Esophagus squamous epithelium (tissue), 5 donors: ENCODE data around the gene PEX3. TPM values are rescaled to one million over a fixed set of nuclear protein-coding genes. Genes with fewer than 3 reads are reported as not detected.
A peak's percentile ranks its signal among the peaks of the same experiment; 100 is the strongest.

Experiments
- DNase-seq: peaks from one replicate; lab custom pipeline; 2025; lab: John Stamatoyannopoulos, UW
- H3K27ac ChIP-seq, 4 donors: fragments of 200-600 bp; sonication (generic); one replicate each; pipeline ENCODE4 v1.5.1; 2016 to 2019; ENCODE audit warnings: mild to moderate bottlenecking in 1 of 4
- H3K27me3 ChIP-seq, 4 donors: fragments of 200-600 bp; sonication (generic); 1 replicate in 3 of 4; 2 replicates in 1 of 4; pipeline versions ENCODE4 v1.5.1 to v1.6.0; 2017 to 2021; ENCODE audit warnings: antibody characterized with exemption in 1 of 4
- H3K36me3 ChIP-seq, 3 donors: fragments of 200-600 bp; sonication (generic); one replicate each; pipeline ENCODE4 v1.5.1; 2016 to 2019
- H3K4me1 ChIP-seq, 3 donors: fragments of 200-600 bp; sonication (generic); one replicate each; pipeline ENCODE4 v1.5.1; 2017 to 2019
- H3K4me3 ChIP-seq, 4 donors: fragments of 200-600 bp; sonication (generic); 1 replicate in 3 of 4; 2 replicates in 1 of 4; pipeline ENCODE4 v1.5.1; 2016 to 2019; ENCODE audit warnings: mild to moderate bottlenecking in 2 of 4, moderate library complexity in 1 of 4
- H3K9me3 ChIP-seq, 3 donors: fragments of 200-600 bp; sonication (generic); one replicate each; pipeline ENCODE4 v1.5.1; 2016 to 2019
- POLR2A ChIP-seq, 4 donors: fragments of 450-650 bp; IDR thresholded peaks; one replicate each; pipeline ENCODE4 v1.6.1; 2017; ENCODE audit warnings: antibody characterized with exemption in 4 of 4, mild to moderate bottlenecking in 4 of 4, moderate library complexity in 3 of 4
- whole genome bisulfite sequencing, 2 donors: methylation state at CpG; one replicate each; pipeline ENCODE4 v1.1.5; 2018; 5-methylcytosine and 5-hydroxymethylcytosine counted together
- intact Hi-C: fragments of 100-400 bp; cut with DNase I; formaldehyde crosslinking; loops from one replicate; pipeline ENCODE4 v1.15.0; 2022
- total RNA-seq, 4 donors: library from RNA; depleted of rRNA; stranded (reverse); fragments of >200 nt; gene quantifications; one replicate each; pipeline ENCODE4 v1.1.0, GENCODE V29; 2016
- TF ChIP-seq, protein P1 (sequence below), 6 experiments: fragments of 450-650 bp in 4 of 6; fragments of 200-600 bp in 2 of 6; sonication (generic) in 2 of 6; IDR thresholded peaks; one replicate each; pipeline ENCODE4 v1.5.1; 2016 to 2019; ENCODE audit warnings: antibody characterized with exemption in 6 of 6, mild to moderate bottlenecking in 4 of 6, moderate library complexity in 4 of 6
- donor health status: DM: yes; HTN: yes; CAD: no.

Gene PEX3
- total RNA-seq, 4 donors from 2014 or later = 17.6 to 27.9 (median 22.3) TPM

DNA sequence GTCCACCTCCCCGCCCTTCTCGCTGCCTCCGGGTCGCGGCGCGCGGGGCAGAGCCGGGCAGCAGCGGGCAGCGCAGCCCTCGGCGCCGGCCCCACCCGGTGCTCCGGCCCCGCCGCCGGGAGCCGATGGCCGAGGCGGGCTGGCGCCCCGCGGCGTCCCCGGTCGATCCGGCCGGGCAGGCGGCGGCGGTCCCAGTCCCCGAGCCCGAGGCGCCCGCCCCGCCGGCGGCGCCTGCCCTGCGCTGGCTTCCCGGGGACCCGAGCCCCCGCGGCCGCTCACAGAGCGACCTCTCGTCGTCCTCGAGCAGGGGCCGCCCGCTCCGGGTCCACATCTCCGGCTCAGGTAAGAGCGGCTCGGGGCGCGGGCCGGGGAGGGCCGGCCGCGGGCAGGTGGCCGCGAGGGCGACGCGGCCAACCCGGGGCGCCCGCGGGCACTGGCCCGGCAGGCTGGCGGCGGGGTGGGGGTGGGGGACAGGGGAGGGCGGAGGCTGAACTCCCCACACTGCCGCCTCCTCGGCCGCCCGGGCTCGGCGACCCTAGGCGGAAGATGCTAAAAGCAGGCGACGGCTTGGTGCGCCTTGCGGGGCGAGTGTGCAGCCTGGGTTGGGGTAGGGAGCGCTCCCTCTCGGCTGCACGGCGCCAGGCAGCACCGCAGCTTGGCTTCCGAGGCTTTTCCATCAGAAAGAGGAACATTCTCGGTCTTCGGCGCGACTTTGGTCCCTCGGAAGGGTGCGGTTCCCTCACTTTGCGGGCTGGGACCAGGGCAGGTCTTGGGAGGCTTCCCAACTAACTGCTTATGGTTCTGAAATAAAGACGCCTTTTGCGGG lies 86.5 kb downstream of the PEX3 start:
- Histone ChIP-seq H3K27me3 (no peaks in the 10 kb centered on the region), H3K36me3 (no peaks in the 10 kb centered on the region), H3K27ac (peak overlapping the region; percentile 80 to 89 (median 86)), H3K4me1 (peaks cover 9 to 30% (median 11%) of the 10 kb centered on the region in 3 donors), H3K4me3 (peak overlapping the region; percentile 54 to 82 (median 62)), H3K9me3 (no peaks in the 10 kb centered on the region)
- intact Hi-C loops = no loop called here
- TF ChIP-seq, protein P1, sequence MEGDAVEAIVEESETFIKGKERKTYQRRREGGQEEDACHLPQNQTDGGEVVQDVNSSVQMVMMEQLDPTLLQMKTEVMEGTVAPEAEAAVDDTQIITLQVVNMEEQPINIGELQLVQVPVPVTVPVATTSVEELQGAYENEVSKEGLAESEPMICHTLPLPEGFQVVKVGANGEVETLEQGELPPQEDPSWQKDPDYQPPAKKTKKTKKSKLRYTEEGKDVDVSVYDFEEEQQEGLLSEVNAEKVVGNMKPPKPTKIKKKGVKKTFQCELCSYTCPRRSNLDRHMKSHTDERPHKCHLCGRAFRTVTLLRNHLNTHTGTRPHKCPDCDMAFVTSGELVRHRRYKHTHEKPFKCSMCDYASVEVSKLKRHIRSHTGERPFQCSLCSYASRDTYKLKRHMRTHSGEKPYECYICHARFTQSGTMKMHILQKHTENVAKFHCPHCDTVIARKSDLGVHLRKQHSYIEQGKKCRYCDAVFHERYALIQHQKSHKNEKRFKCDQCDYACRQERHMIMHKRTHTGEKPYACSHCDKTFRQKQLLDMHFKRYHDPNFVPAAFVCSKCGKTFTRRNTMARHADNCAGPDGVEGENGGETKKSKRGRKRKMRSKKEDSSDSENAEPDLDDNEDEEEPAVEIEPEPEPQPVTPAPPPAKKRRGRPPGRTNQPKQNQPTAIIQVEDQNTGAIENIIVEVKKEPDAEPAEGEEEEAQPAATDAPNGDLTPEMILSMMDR (IDR thresholded peaks at IDR 0.05) = peak in 3 of 6 experiments; percentile 29 to 46 (median 31)
- no peak for TF ChIP-seq POLR2A (IDR thresholded peaks at IDR 0.05)
- WGBS, 2 donors = 0% methylated on average over 2 of the region's 103 CpGs
- DNase-seq = no peak

DNA sequence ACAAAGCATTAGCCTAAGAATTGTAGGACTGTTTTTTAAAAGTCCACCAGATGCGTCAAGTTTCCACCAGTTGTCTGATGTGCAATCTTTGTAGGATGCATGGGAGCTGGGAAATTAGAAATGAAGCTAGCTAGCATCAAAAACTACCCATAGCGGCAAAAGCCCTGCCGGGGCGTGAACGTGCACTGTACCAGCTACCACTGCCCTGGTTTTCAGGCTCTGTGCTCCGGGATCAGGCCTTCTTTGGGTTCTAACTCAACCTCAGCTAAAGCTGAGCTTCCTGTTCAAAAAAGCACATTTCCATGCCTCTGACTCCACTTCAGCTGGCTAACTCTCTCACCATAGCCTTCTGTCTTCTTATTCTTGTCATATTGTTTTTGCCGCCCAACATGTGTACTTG lies 87.8 kb downstream of the PEX3 start:
- WGBS, 2 donors = 85 to 94% methylated on average over 7 of the region's 7 CpGs
- intact Hi-C loops = no loop called here
- DNase-seq = no peak

DNA sequence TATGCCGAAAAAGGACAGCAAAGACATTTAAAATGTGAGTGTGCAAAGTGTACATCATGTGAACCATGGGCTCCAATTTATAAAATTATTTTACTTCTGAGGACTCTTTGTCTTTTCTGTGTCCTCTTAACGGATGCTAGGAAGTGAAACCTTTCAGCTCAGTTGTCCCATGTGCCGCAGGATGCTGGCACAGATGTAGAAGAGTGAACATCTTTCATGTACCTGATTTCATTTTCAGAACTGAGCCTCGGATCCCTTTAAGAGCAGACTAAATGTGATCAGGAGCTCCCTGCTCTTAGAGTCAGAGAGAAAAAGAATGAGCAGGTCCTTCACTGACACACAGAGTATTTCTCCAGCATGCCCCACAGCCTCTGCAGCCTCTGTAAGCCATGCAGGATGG lies 88.5 kb downstream of the PEX3 start:
- Histone ChIP-seq H3K27me3 (no peaks in the 10 kb centered on the region), H3K9me3 (no peaks in the 10 kb centered on the region), H3K27ac (no peak overlapping the region), H3K4me1 (peaks cover 9 to 30% (median 11%) of the 10 kb centered on the region in 3 donors), H3K4me3 (no peak overlapping the region), H3K36me3 (no peaks in the 10 kb centered on the region)
- DNase-seq = no peak
- intact Hi-C loops = no loop called here
- 87 to 88% methylated on average over 4 of the region's 4 CpGs for WGBS, 2 donors
- TF ChIP-seq, protein P1 (IDR thresholded peaks at IDR 0.05) = no peak
- no peak for TF ChIP-seq POLR2A (IDR thresholded peaks at IDR 0.05)

More for the DNA sequence above, 87.8 kb downstream of the PEX3 start:
- Histone ChIP-seq H3K9me3 (no peaks in the 10 kb centered on the region), H3K4me1 (peaks cover 9 to 30% (median 11%) of the 10 kb centered on the region in 3 donors), H3K4me3 (peak overlapping the region in 1 of 4 donors; percentile 82), H3K36me3 (no peaks in the 10 kb centered on the region), H3K27me3 (no peaks in the 10 kb centered on the region), H3K27ac (no peak overlapping the region)
- TF ChIP-seq, protein P1 (IDR thresholded peaks at IDR 0.05) = no peak
- no peak for TF ChIP-seq POLR2A (IDR thresholded peaks at IDR 0.05)

DNA sequence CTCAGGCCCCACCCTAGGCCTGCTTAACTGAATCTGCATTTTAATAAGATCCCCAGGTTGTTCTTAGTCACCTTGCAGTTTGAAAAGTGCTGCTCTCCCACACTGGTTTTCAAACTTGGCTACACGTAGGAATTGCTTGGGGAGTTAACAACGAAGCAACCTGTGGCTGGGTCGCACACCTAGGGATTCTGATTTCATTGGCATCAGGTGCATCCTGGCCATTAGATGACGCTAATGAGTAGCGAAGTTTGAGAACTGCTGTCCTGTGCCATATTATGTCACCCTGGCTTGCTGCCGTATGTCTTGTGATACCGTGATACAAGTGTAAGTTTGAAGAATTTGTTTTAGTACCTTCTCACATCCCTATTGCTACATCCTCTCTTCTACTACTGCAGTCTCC lies 89.1 kb downstream of the PEX3 start:
- intact Hi-C loops = no loop called here
- WGBS, 2 donors = 82 to 84% methylated on average over 7 of the region's 7 CpGs
- Histone ChIP-seq H3K36me3 (no peaks in the 10 kb centered on the region), H3K27ac (peak overlapping the region in 1 of 4 donors; percentile 21), H3K4me1 (peaks cover 9 to 30% (median 12%) of the 10 kb centered on the region in 3 donors), H3K9me3 (no peaks in the 10 kb centered on the region), H3K27me3 (no peaks in the 10 kb centered on the region), H3K4me3 (no peak overlapping the region)
- no peak for DNase-seq
- TF ChIP-seq, protein P1 (IDR thresholded peaks at IDR 0.05) = no peak
- no peak for TF ChIP-seq POLR2A (IDR thresholded peaks at IDR 0.05)

DNA sequence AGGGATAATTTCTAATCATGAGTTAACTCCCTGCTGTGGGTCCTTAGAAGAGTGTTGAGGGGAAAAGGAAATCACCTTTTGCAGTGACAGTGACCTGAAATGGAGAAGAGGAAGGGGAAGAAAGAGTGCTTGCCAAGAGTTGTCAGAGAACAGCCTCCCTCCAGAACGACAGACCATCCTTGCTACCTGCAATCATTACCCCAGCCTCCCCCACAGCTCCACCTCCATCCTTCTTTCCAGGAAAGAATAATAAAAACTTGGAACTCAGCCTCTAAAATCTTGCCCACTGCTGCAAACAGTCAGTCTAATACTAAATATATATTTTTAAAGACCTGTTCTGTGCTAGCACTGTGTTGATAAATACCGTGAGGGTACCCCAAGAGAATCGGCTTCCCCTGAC lies 89.6 kb downstream of the PEX3 start:
- 55 to 71% methylated on average over 3 of the region's 3 CpGs for WGBS, 2 donors
- H3K27ac ChIP-seq = no peak overlapping the region
- no peaks in the 10 kb centered on the region for H3K9me3 ChIP-seq
- DNase-seq = no peak
- no peak overlapping the region for H3K4me3 ChIP-seq
- TF ChIP-seq, protein P1 (IDR thresholded peaks at IDR 0.05) = no peak
- TF ChIP-seq POLR2A (IDR thresholded peaks at IDR 0.05) = no peak
- intact Hi-C loops = no loop called here
- H3K4me1 ChIP-seq = peaks cover 9 to 30% (median 16%) of the 10 kb centered on the region in 3 donors
- no peaks in the 10 kb centered on the region for H3K36me3 ChIP-seq
- no peaks in the 10 kb centered on the region for H3K27me3 ChIP-seq
